ENCODE results near the gene EGFLAM.

DNA sequence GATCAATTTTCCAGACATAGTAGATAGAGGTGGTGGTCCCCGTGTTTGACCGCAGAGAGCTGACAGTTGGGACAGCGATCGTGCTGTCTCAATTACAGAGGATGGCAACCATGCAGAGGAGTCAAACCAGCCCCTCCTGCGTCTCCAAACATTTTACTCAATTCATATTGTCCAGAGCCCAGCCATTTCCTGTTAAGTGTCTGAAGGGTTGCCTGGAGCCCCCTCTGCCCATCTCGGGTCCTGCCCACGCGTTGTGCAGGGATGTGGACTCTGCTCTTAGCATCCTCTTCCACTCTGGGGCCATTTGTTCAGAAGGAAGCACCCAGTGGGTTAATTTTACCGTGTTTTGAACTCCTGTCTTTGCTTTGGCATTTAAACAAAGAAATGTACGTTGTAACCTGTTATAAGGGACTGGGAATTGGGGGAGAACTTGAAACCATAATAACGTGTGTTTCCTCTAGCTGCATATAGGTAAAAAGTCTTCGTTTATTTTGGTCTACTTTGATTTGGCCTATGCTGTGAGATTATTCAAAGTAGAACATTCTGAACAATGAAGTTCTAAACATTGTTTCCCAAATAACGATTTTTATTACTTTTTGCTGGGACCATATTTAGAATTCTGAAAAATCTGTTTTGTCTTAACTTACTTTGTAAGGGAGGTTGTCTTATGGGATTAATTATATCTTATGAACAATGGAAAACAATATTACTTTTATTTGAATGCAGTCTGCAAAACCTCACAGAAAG lies 876 bp downstream of the EGFLAM start:
- TF ChIP-seq POLR2AphosphoS5 (IDR thresholded peaks at IDR 0.05) (no peak), POLR2A (IDR thresholded peaks at IDR 0.05) (no peak), EP300 (IDR thresholded peaks at IDR 0.05) (no peak)
- TF ChIP-seq, protein P1, sequence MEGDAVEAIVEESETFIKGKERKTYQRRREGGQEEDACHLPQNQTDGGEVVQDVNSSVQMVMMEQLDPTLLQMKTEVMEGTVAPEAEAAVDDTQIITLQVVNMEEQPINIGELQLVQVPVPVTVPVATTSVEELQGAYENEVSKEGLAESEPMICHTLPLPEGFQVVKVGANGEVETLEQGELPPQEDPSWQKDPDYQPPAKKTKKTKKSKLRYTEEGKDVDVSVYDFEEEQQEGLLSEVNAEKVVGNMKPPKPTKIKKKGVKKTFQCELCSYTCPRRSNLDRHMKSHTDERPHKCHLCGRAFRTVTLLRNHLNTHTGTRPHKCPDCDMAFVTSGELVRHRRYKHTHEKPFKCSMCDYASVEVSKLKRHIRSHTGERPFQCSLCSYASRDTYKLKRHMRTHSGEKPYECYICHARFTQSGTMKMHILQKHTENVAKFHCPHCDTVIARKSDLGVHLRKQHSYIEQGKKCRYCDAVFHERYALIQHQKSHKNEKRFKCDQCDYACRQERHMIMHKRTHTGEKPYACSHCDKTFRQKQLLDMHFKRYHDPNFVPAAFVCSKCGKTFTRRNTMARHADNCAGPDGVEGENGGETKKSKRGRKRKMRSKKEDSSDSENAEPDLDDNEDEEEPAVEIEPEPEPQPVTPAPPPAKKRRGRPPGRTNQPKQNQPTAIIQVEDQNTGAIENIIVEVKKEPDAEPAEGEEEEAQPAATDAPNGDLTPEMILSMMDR (IDR thresholded peaks at IDR 0.05) = no peak
